Measurements from ENCODE around the gene NEU1.

The NEU1 gene

DNA sequence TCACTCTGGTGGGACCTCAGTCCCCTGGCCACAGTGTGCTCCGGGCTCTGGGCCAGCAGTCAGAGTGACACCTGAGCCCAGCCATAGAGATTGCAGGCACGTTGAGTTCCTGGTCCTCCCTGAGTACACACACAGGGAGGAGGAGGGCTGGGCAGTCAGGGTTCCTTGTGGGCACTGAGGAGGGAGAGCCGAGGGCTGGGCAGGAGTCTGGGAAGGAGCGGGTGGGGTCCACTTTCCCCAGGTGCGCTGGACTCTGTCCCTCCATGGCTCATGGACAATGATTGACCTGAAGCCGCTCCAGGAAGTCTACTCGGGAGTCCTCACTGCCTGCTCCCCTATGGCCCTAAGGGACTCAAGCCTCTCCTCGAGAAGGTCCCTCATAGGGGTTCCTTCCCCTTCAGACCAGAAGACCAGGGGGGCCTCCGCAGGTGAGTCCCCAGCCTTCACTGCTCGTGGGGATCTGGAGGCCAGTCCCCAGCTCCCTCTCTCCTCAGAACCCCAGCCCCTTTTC is 15.1 kb upstream of the NEU1 start:
- TF ChIP-seq, protein P1, sequence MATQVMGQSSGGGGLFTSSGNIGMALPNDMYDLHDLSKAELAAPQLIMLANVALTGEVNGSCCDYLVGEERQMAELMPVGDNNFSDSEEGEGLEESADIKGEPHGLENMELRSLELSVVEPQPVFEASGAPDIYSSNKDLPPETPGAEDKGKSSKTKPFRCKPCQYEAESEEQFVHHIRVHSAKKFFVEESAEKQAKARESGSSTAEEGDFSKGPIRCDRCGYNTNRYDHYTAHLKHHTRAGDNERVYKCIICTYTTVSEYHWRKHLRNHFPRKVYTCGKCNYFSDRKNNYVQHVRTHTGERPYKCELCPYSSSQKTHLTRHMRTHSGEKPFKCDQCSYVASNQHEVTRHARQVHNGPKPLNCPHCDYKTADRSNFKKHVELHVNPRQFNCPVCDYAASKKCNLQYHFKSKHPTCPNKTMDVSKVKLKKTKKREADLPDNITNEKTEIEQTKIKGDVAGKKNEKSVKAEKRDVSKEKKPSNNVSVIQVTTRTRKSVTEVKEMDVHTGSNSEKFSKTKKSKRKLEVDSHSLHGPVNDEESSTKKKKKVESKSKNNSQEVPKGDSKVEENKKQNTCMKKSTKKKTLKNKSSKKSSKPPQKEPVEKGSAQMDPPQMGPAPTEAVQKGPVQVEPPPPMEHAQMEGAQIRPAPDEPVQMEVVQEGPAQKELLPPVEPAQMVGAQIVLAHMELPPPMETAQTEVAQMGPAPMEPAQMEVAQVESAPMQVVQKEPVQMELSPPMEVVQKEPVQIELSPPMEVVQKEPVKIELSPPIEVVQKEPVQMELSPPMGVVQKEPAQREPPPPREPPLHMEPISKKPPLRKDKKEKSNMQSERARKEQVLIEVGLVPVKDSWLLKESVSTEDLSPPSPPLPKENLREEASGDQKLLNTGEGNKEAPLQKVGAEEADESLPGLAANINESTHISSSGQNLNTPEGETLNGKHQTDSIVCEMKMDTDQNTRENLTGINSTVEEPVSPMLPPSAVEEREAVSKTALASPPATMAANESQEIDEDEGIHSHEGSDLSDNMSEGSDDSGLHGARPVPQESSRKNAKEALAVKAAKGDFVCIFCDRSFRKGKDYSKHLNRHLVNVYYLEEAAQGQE (IDR thresholded peaks at IDR 0.05; ENCODE audit: low read depth): no peak
- TF ChIP-seq CREB1 (IDR thresholded peaks at IDR 0.05; ENCODE audit: low read depth) (no peak), ZBTB7A (IDR thresholded peaks at IDR 0.05; ENCODE audit: low read depth) (no peak), EGR1 (IDR thresholded peaks at IDR 0.05) (no peak), RAD21 (IDR thresholded peaks at IDR 0.05; ENCODE audit: low read depth) (no peak), TCF12 (IDR thresholded peaks at IDR 0.05; ENCODE audit: low read depth) (no peak), FOXM1 (IDR thresholded peaks at IDR 0.05; ENCODE audit: borderline replicate concordance, low read depth) (no peak), TAF1 (IDR thresholded peaks at IDR 0.05; ENCODE audit: low read depth) (no peak)
- TF ChIP-seq, protein P2, sequence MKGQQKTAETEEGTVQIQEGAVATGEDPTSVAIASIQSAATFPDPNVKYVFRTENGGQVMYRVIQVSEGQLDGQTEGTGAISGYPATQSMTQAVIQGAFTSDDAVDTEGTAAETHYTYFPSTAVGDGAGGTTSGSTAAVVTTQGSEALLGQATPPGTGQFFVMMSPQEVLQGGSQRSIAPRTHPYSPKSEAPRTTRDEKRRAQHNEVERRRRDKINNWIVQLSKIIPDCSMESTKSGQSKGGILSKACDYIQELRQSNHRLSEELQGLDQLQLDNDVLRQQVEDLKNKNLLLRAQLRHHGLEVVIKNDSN (IDR thresholded peaks at IDR 0.05): no peak

DNA sequence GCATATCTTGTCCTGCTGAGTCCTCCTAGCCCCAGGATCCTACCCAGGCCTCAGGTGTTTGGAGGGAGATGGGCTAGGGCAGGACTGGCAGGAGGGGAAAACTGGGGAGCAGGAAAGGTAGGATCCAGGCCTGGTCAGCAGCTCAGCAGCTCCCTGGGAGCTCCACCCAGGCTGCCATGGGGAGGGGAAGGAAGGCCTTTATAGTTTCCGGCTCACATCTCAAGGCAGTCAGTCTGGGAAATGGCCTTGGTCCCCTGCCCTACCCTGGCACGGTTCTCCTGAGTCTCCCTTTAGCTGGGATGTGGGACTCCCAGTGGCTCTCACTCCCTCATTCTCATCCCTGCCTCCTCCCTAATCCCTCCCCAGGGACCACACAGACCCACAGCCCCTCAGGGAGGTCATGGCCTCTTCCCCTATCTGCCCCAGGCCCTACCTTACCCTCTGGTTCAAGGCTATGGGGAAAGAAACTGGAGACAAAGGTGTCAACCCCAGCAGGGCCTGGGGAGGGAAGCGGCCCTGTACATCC is 14.6 kb upstream of the NEU1 start:
- TF ChIP-seq CREB1 (IDR thresholded peaks at IDR 0.05; ENCODE audit: low read depth): no peak
- TF ChIP-seq TEAD4 (IDR thresholded peaks at IDR 0.05): no peak
- TF ChIP-seq TCF12 (IDR thresholded peaks at IDR 0.05; ENCODE audit: low read depth): no peak
- TF ChIP-seq, protein P2 (IDR thresholded peaks at IDR 0.05): no peak
- TF ChIP-seq, protein P3, sequence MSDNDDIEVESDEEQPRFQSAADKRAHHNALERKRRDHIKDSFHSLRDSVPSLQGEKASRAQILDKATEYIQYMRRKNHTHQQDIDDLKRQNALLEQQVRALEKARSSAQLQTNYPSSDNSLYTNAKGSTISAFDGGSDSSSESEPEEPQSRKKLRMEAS (IDR thresholded peaks at IDR 0.05): no peak
- TF ChIP-seq EP300 (IDR thresholded peaks at IDR 0.05; ENCODE audit: borderline replicate concordance): no peak
- TF ChIP-seq FOXM1 (IDR thresholded peaks at IDR 0.05; ENCODE audit: borderline replicate concordance, low read depth): no peak
- no peak for TF ChIP-seq RAD21 (IDR thresholded peaks at IDR 0.05; ENCODE audit: low read depth)
- TF ChIP-seq YY1 (IDR thresholded peaks at IDR 0.05; ENCODE audit: low read depth): no peak

DNA sequence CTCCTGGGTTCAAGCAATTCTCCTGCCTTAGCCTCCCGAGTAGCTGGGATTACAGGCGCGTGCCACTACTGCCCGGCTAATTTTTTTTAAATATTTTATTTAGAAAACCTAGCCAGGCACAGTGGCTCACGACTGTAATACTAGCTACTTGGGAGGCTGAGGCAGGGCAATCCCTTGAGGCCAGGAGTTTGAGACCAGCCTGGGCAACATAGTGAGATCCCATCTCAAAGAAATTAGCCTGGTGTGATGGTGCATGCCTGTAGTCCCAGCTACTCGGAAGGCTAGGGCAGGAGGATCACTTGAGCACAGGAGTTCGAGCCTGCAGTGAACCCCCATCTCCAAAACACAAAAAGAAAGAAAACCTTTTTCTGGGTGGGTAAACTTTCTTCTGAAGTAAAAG is 13.7 kb upstream of the NEU1 start:
- TF ChIP-seq, protein P3 (IDR thresholded peaks at IDR 0.05): no peak
- TF ChIP-seq, protein P1 (IDR thresholded peaks at IDR 0.05; ENCODE audit: low read depth): no peak
- TF ChIP-seq ZBTB7A (IDR thresholded peaks at IDR 0.05; ENCODE audit: low read depth) (no peak), EP300 (IDR thresholded peaks at IDR 0.05; ENCODE audit: borderline replicate concordance) (no peak), TEAD4 (IDR thresholded peaks at IDR 0.05) (no peak), EGR1 (IDR thresholded peaks at IDR 0.05) (no peak), FOXM1 (IDR thresholded peaks at IDR 0.05; ENCODE audit: borderline replicate concordance, low read depth) (no peak), NFIC (IDR thresholded peaks at IDR 0.05) (no peak), TAF1 (IDR thresholded peaks at IDR 0.05; ENCODE audit: low read depth) (no peak), YY1 (IDR thresholded peaks at IDR 0.05; ENCODE audit: low read depth) (no peak), CEBPB (IDR thresholded peaks at IDR 0.05) (no peak), CREB1 (IDR thresholded peaks at IDR 0.05; ENCODE audit: low read depth) (no peak)
- TF ChIP-seq, protein P2 (IDR thresholded peaks at IDR 0.05): no peak

DNA sequence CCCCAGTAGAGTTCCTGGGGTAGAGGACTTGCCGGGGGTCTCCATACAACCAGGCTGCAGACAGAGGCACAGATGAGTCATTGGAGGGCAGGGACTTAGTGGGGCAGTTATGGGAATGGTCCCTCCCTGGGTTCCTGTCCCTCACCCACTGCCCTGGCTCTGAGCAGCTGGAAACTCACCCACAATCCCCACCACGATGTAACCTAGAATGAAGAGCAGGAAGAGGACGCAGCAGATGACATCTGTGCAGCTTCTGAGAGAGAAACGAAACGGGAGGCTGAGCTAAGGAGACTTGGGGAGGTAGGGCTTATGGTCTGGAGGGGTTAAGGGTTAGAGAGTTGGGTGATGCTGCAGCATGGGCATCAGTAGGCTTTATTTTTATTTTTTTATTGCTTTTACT is 13.3 kb upstream of the NEU1 start:
- TF ChIP-seq TCF12 (IDR thresholded peaks at IDR 0.05; ENCODE audit: low read depth): no peak
- no peak for TF ChIP-seq ZBTB7A (IDR thresholded peaks at IDR 0.05; ENCODE audit: low read depth)
- TF ChIP-seq, protein P1 (IDR thresholded peaks at IDR 0.05; ENCODE audit: low read depth): no peak
- no peak for TF ChIP-seq TAF1 (IDR thresholded peaks at IDR 0.05; ENCODE audit: low read depth)
- no peak for TF ChIP-seq FOXM1 (IDR thresholded peaks at IDR 0.05; ENCODE audit: borderline replicate concordance, low read depth)
- TF ChIP-seq NFIC (IDR thresholded peaks at IDR 0.05): no peak
- TF ChIP-seq, protein P2 (IDR thresholded peaks at IDR 0.05): no peak
- no peak for TF ChIP-seq CREB1 (IDR thresholded peaks at IDR 0.05; ENCODE audit: low read depth)
- TF ChIP-seq RAD21 (IDR thresholded peaks at IDR 0.05; ENCODE audit: low read depth): no peak
- TF ChIP-seq EGR1 (IDR thresholded peaks at IDR 0.05): no peak
- no peak for TF ChIP-seq CEBPB (IDR thresholded peaks at IDR 0.05)
- no peak for TF ChIP-seq EP300 (IDR thresholded peaks at IDR 0.05; ENCODE audit: borderline replicate concordance)
- TF ChIP-seq YY1 (IDR thresholded peaks at IDR 0.05; ENCODE audit: low read depth): no peak
- TF ChIP-seq, protein P3 (IDR thresholded peaks at IDR 0.05): no peak
- TF ChIP-seq TEAD4 (IDR thresholded peaks at IDR 0.05): no peak

All from Ishikawa (cell line).